HT-29 (cell line): ENCODE results near the gene PRKAB1. TPM values are rescaled to one million over a fixed set of nuclear protein-coding genes. Genes with fewer than 3 reads are reported as not detected.

Experiments used
- DNase-seq: peaks from one replicate; pipeline ENCODE4 v3.0.0-alpha.2; 2015; ENCODE audit warnings: low spot score
- small RNA-seq: library from RNA; depleted of rRNA; stranded (forward); fragments of <200 nt; gene quantifications from one replicate; pipeline ENCODE3, GENCODE V24; 2014
- total RNA-seq: library from RNA; depleted of rRNA; stranded (reverse); fragments of >200 nt; shearing (Covaris generic); gene quantifications from 2 replicates; pipeline ENCODE4 v1.2.3, GENCODE V29; 2014; rRNA removed

PRKAB1 gene
- total RNA-seq, 1 experiment from 2014 or later: 30.6 TPM

- no peak for DNase-seq
Measured at GRCh38 chr12:119712721-119713120, 44.8 kb downstream of the PRKAB1 start.

GRCh38 chr12:119713551-119714031 lies 45.7 kb downstream of the PRKAB1 start:
- DNase-seq: no peak

- DNase-seq: no peak
Measured at GRCh38 chr12:119714614-119715267, 46.8 kb downstream of the PRKAB1 start.

- no peak for DNase-seq
Measured at GRCh38 chr12:119715268-119715620, 47.3 kb downstream of the PRKAB1 start.

DNA sequence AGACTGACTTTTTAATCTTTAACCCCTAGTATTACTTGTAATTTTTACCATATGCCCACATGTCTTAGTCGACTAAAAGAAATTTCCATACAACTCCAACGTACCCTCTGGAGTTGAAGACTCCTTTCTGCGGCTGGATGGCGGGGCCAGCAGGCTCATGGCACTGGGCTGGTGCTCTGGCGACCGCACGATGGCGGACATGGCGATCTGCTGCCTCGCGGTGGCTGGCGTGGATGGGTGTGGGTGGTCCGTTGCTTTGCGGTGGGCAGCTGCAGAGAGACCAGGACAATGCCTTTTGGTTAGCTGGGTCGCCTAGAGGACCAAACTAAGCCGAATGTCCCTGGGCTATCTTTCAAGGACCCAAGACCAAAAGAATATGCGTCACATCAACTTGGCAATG lies 50.2 kb downstream of the PRKAB1 start:
- no peak for DNase-seq

- DNase-seq: no peak
Measured at GRCh38 chr12:119720349-119720748, 52.4 kb downstream of the PRKAB1 start.

- no peak for DNase-seq
Measured at GRCh38 chr12:119721306-119721705, 53.4 kb downstream of the PRKAB1 start.

GRCh38 chr12:119725523-119725922 lies 57.6 kb downstream of the PRKAB1 start:
- DNase-seq: no peak

DNA sequence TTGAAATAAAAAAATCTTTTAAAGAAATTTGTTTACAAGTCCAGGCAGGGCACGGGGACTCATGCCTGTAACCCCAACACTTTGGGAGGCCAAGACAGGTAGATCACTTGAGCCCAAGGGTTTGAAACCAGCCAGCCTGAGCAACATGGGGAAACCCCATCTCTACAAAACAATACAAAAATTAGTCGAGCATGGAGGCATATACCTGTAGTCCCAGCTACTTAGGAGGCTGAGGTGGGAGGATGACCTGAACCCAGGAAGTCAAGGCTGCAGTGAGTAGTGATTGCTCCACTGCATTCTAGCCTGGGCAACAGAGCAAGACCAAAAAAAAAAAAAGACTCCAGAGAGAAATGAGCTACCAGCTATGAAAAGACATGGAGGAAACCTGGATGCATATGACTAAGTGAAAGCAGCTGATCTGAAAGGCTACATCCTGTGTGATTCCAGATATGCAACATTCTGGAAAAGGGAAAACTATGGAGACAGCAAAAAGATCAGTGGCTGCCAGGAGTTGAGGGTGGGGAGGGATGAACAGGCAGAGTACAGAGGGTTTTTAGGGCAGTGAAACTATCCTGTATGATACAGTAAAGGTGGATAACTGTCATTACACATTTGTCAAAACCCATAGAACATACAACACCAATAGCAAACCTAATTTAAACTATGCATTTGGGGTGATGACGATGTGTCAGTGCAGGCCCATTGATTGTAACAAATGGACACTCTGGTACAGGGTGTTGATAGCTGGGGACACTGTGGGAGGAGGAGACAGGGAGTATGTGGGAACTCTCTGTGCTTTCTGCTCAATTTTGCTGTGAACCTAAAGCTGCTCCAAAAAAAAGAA lies 59.9 kb downstream of the PRKAB1 start:
- DNase-seq: no peak

- DNase-seq: no peak
Measured at GRCh38 chr12:119728444-119728745, 60.5 kb downstream of the PRKAB1 start.

GRCh38 chr12:119729871-119730270 lies 61.9 kb downstream of the PRKAB1 start:
- no peak for DNase-seq

DNA sequence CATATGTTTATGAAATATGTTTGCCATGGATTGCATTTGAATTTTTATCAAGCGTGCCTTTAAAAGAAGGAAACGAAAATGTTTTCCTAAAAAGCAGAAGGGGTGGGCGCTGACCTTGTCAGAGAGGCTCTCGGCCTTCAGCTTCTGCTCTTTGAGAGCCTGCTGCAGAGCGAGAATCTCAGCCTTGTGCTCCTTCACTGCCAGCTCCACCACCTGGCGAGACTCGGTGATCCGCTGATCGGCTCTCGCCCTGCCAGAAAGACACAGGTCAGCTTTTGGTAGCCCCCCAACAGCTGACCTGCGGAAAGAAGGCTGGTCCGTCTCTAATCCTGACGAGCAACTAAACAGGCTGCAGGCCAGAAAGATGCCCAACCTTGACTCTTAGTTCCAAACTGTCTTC lies 62.4 kb downstream of the PRKAB1 start:
- DNase-seq: no peak

Small RNAs within 50 kb of the gene (small RNA-seq; reads per million reads assigned to genes)
- not detected for gene RN7SKP197

Other genes starting within 250 kb of the PRKAB1 start
- not detected in 2 replicates for gene TMEM233, start 74.4 kb upstream of the PRKAB1 start, total RNA-seq
- gene CIT, start 209.2 kb downstream of the PRKAB1 start, total RNA-seq: 27.8 and 29.4 TPM in 2 replicates